HCT116 (cell line): ENCODE results near the gene PTGES2. TPM values are rescaled to one million over a fixed set of nuclear protein-coding genes. Genes with fewer than 3 reads are reported as not detected.
A peak's percentile ranks its signal among the peaks of the same experiment; 100 is the strongest.

Source experiments
- ATAC-seq: fragments of 200-7000 bp; cut with Tn5 transposase; 2 replicates; pipeline ENCODE4 v1.9.1; 2020; ENCODE audit warnings: mild to moderate bottlenecking, moderate library complexity
- BruUV-seq: library from RNA; stranded (reverse); fragments of 400-500 nt; replicated peaks from 2 replicates; lab custom pipeline; 2021; lab: Mats Ljungman, UMichigan
- CTCF ChIA-PET: fragments of 300-600 bp; sonication (Branson Sonifier 250); formaldehyde crosslinking; loops from one replicate; lab custom pipeline; 2021; ENCODE audit warnings: antibody characterized with exemption; lab: Charles Lee
- POLR2A ChIA-PET: fragments of 300-600, 350-600 bp; sonication (Branson Sonifier 250); formaldehyde crosslinking; loops from one replicate; lab custom pipeline; 2021; ENCODE audit warnings: antibody characterized with exemption; lab: Charles Lee
- RAD21 ChIA-PET, 2 experiments: fragments of 300-600 bp; sonication (Branson Sonifier 250); formaldehyde crosslinking; loops; one replicate each; lab custom pipeline; 2023; ENCODE audit warnings: low total read pairs in 2 of 2; ENCODE audit not compliant: uncharacterized antibody in 2 of 2, unreplicated experiment in 2 of 2, low non-redundant PET in 1 of 2; lab: Charles Lee
- DNase-seq: peaks from one replicate; pipeline ENCODE4 v3.0.0-alpha.2; 2010; ENCODE audit warnings: low read depth, low spot score
- H2AFZ ChIP-seq: fragments of 200-600 bp; shearing (Covaris generic), sonication (generic); 2 replicates; pipeline ENCODE4 v1.6.1; 2017; ENCODE audit warnings: low read depth, mixed run types, mixed read lengths, antibody characterized with exemption, low read length; ENCODE audit not compliant: poor library complexity, severe bottlenecking
- H3K27ac ChIP-seq: 2 replicates; pipeline ENCODE4 v1.5.1; 2012; ENCODE audit warnings: low read depth, low read length
- H3K27me3 ChIP-seq: fragments of 200-600 bp; sonication (generic); 2 replicates; pipeline ENCODE4 v1.6.1; 2016; ENCODE audit warnings: mixed run types, low read length, mixed read lengths; ENCODE audit not compliant: insufficient read depth
- H3K36me3 ChIP-seq, 2 experiments: fragments of 200-500 bp in 1 of 2; fragments of 200-600 bp in 1 of 2; sonication (Bioruptor generic) in 1 of 2; sonication (generic) in 1 of 2; 2 replicates each; pipeline versions ENCODE4 v1.5.1 to v1.6.1; 2014 to 2016; ENCODE audit warnings: low read length in 2 of 2, inconsistent platforms in 1 of 2, mixed read lengths in 1 of 2, mixed run types in 1 of 2; ENCODE audit not compliant: insufficient read depth in 2 of 2, control insufficient read depth in 1 of 2
- H3K4me1 ChIP-seq, 2 experiments: fragments of 200-600 bp in 1 of 2; sonication (generic) in 1 of 2; 2 replicates each; pipeline versions ENCODE4 v1.5.1 to v1.6.1; 2012 to 2017; ENCODE audit warnings: low read length in 2 of 2, inconsistent platforms in 1 of 2, mild to moderate bottlenecking in 1 of 2, mixed read lengths in 1 of 2, mixed run types in 1 of 2, moderate library complexity in 1 of 2; ENCODE audit not compliant: insufficient read depth in 2 of 2, control insufficient read depth in 1 of 2
- H3K4me2 ChIP-seq: fragments of 200-600 bp; sonication (generic); 2 replicates; pipeline ENCODE4 v1.6.1; 2017; ENCODE audit warnings: mixed run types, low read length, mixed read lengths
- H3K4me3 ChIP-seq, 2 experiments: fragments of 200-600 bp in 1 of 2; sonication (generic) in 1 of 2; replicated peaks in 1 of 2; 2 replicates each; pipeline ENCODE4 v1.5.1; 2011 to 2016; ENCODE audit warnings: low read length in 2 of 2, control low read depth in 1 of 2, low read depth in 1 of 2, mild to moderate bottlenecking in 1 of 2, mixed read lengths in 1 of 2, mixed run types in 1 of 2
- H3K79me2 ChIP-seq: fragments of 200-600 bp; sonication (generic); 2 replicates; pipeline ENCODE4 v1.6.1; 2017; ENCODE audit warnings: mild to moderate bottlenecking, mixed run types, low read length, moderate library complexity, mixed read lengths; ENCODE audit not compliant: insufficient read depth
- H3K9ac ChIP-seq: fragments of 200-600 bp; sonication (generic); 2 replicates; pipeline ENCODE4 v1.6.1; 2016; ENCODE audit warnings: low read length, mixed read lengths
- H3K9me2 ChIP-seq: fragments of 200-600 bp; sonication (generic), shearing (Covaris generic); 2 replicates; pipeline ENCODE4 v1.6.1; 2017; ENCODE audit warnings: mixed run types, mild to moderate bottlenecking, moderate library complexity; ENCODE audit not compliant: insufficient read depth
- H3K9me3 ChIP-seq, 2 experiments: fragments of 200-500 bp in 1 of 2; fragments of 200-600 bp in 1 of 2; sonication (Bioruptor generic) in 1 of 2; sonication (generic) in 1 of 2; 2 replicates each; pipeline ENCODE4 v1.6.1; 2014 to 2017; ENCODE audit warnings: low read length in 2 of 2, mixed read lengths in 2 of 2, inconsistent platforms in 1 of 2, low read depth in 1 of 2, mild to moderate bottlenecking in 1 of 2, mixed run types in 1 of 2, moderate library complexity in 1 of 2; ENCODE audit not compliant: control insufficient read depth in 1 of 2, insufficient read depth in 1 of 2
- H4K20me1 ChIP-seq: fragments of 200-600 bp; sonication (generic), shearing (Covaris generic); 2 replicates; pipeline ENCODE4 v1.6.1; 2017; ENCODE audit warnings: mixed run types, mild to moderate bottlenecking, moderate library complexity; ENCODE audit not compliant: insufficient read depth
- ATF3 ChIP-seq: IDR thresholded peaks from 2 replicates; pipeline ENCODE4 v1.6.1; 2012
- EGR1 ChIP-seq: IDR thresholded peaks from 2 replicates; pipeline ENCODE4 v1.6.1; 2012; ENCODE audit warnings: low read depth
- POLR2AphosphoS5 ChIP-seq: IDR thresholded peaks from 2 replicates; pipeline ENCODE4 v1.6.1; 2011; ENCODE audit warnings: mild to moderate bottlenecking, low read depth, low read length, moderate library complexity
- SIN3A ChIP-seq: IDR thresholded peaks from 2 replicates; pipeline ENCODE4 v1.6.1; 2012; ENCODE audit warnings: low read depth
- SP1 ChIP-seq: IDR thresholded peaks from 2 replicates; pipeline ENCODE4 v1.6.1; 2012; ENCODE audit warnings: low read depth
- ZNF274 ChIP-seq: fragments of 200-500 bp; sonication (Bioruptor generic); IDR thresholded peaks from 2 replicates; pipeline ENCODE4 v1.6.1; 2014; ENCODE audit warnings: mild to moderate bottlenecking, low read depth, low read length, inconsistent platforms
- intact Hi-C: fragments of 100-400 bp; cut with micrococcal nuclease; formaldehyde crosslinking; loops from 2 replicates; pipeline ENCODE4 v1.10.0; 2022
- total RNA-seq: library from RNA; stranded (reverse); gene quantifications from one replicate; pipeline ENCODE4 v1.2.1, GENCODE V29; 2021; ENCODE audit not compliant: unreplicated experiment
- TF ChIP-seq, protein P1 (sequence below): IDR thresholded peaks from 2 replicates; pipeline ENCODE4 v1.6.1; 2012

The PTGES2 gene
- total RNA-seq, 1 experiment from 2014 or later = 148 TPM

GRCh38 chr9:128098297-128099230, 29.0 kb downstream of the PTGES2 start:
- intact Hi-C loops = no loop called here
- Histone ChIP-seq H2AFZ (no peak overlapping the region), H3K27me3 (no peaks in the 10 kb centered on the region), H3K4me1 (peaks cover 29 to 53% of the 10 kb centered on the region in 2 experiments), H3K4me3 (peak overlapping the region; percentile 49 to 68), H3K9me3 (no peaks in the 10 kb centered on the region), H3K36me3 (peaks cover 5 to 11% of the 10 kb centered on the region in 2 experiments; a peak in 3 of 4 replicates), H3K9me2 (no peaks in the 10 kb centered on the region), H3K27ac (peak overlapping the region; percentile 57), H3K79me2 (peaks cover 67% of the 10 kb centered on the region), H3K9ac (peak overlapping the region; percentile 78), H3K4me2 (peak overlapping the region; percentile 90)
- TSS peak; percentile 77 for BruUV-seq
- DNase-seq (peak; percentile 92), ATAC-seq (peak; percentile 90)
- CTCF ChIA-PET = interaction anchor here (0.7 to 1.5 kb wide), 3 partner anchors 16 to 26 kb away, joined by 4 to 11 read pairs (median 4); no protein-coding TSS in a partner anchor
- RAD21 ChIA-PET = interaction anchor here in 1 of 2 experiments (0.7 to 1.3 kb wide), 3 partner anchors 19 to 46 kb away, joined by 3 to 4 read pairs (median 3); no protein-coding TSS in a partner anchor
- POLR2A ChIA-PET = interaction anchor here (0.7 to 1.7 kb wide), 5 partner anchors 9 to 156 kb away, joined by 3 to 6 read pairs (median 3); no protein-coding TSS in a partner anchor
- TF ChIP-seq, protein P1, sequence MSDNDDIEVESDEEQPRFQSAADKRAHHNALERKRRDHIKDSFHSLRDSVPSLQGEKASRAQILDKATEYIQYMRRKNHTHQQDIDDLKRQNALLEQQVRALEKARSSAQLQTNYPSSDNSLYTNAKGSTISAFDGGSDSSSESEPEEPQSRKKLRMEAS = peak; percentile 65
- TF ChIP-seq SIN3A = peak; percentile 59; the same call in 1 of the 2 replicates
- peak; percentile 74 for TF ChIP-seq POLR2AphosphoS5
- TF ChIP-seq EGR1 = 0 out of 2 replicates have a peak, but pooled peaks have one; percentile 43
- 0 out of 2 replicates have a peak, but pooled peaks have one; percentile 34 for TF ChIP-seq SP1
- TF ChIP-seq ATF3 = no peak
- no peak for TF ChIP-seq ZNF274
- TF ChIP-seq, all 23 proteins: peak for 5
- H4K20me1 ChIP-seq = no peaks in the 10 kb centered on the region; the same call in 1 of the 2 replicates
